Stimulated activated CD4-positive, alpha-beta T cell treated with anti-CD3 and anti-CD28 coated beads, Interleukin-15, amount 100 ng/mL, for 1 hour (primary cell): Measurements from ENCODE around the gene KRTAP26-1.

Experiments
- DNase-seq, 2 donors: peaks; one replicate each; pipeline ENCODE4 v3.0.0-alpha.2; 2020; ENCODE audit warnings: low read depth in 1 of 2, low spot score in 1 of 2

KRTAP26-1 gene

GRCh38 chr21:30320215-30320614, at the start of gene KRTAP26-1:
Gene KRTAP26-1 (minus strand): TSS chr21:30320315. CDS start chr21:30320035, 280 bp downstream.
- DNase-seq = no peak

GRCh38 chr21:30355906-30356305, 35.8 kb upstream of the KRTAP26-1 start:
- DNase-seq = no peak

GRCh38 chr21:30354308-30355005, 34.3 kb upstream of the KRTAP26-1 start:
- no peak for DNase-seq

GRCh38 chr21:30351534-30351933, 31.4 kb upstream of the KRTAP26-1 start:
- no peak for DNase-seq

- no peak for DNase-seq
These were observed 29.5 kb upstream of the KRTAP26-1 start for GRCh38 chr21:30349572-30349971.

GRCh38 chr21:30348506-30348905, 28.4 kb upstream of the KRTAP26-1 start, which contains the start of gene KRTAP23-1:
Gene KRTAP23-1 (minus strand): TSS chr21:30348606. CDS start chr21:30348606, 0 bp downstream.
- DNase-seq = no peak

- DNase-seq = no peak
These were observed 24.9 kb upstream of the KRTAP26-1 start for GRCh38 chr21:30345014-30345413.

- no peak for DNase-seq
These were observed 20.8 kb upstream of the KRTAP26-1 start for GRCh38 chr21:30340714-30341573.

GRCh38 chr21:30338717-30339116, 18.6 kb upstream of the KRTAP26-1 start:
- DNase-seq = no peak

GRCh38 chr21:30337772-30338171, 17.7 kb upstream of the KRTAP26-1 start:
- DNase-seq = no peak

- no peak for DNase-seq
These were observed 17.2 kb upstream of the KRTAP26-1 start, which contains the start of gene KRTAP27-1 for GRCh38 chr21:30337276-30337744. Gene KRTAP27-1 (minus strand): TSS chr21:30337694. CDS start chr21:30337668, 26 bp downstream.

- no peak for DNase-seq
These were observed 16.5 kb upstream of the KRTAP26-1 start for GRCh38 chr21:30336596-30336995.

GRCh38 chr21:30333736-30334135, 13.6 kb upstream of the KRTAP26-1 start:
- no peak for DNase-seq

- no peak for DNase-seq
These were observed 12.6 kb upstream of the KRTAP26-1 start for GRCh38 chr21:30332681-30333080.

- DNase-seq = no peak
These were observed 9.2 kb upstream of the KRTAP26-1 start for GRCh38 chr21:30329203-30329875.

- no peak for DNase-seq
These were observed 6.3 kb upstream of the KRTAP26-1 start for GRCh38 chr21:30326390-30326789.

- no peak for DNase-seq
These were observed 4.4 kb downstream of the KRTAP26-1 start for GRCh38 chr21:30315701-30316100.

GRCh38 chr21:30306884-30307283, 13.2 kb downstream of the KRTAP26-1 start:
- DNase-seq = no peak

GRCh38 chr21:30305136-30305535, 15.0 kb downstream of the KRTAP26-1 start:
- no peak for DNase-seq

GRCh38 chr21:30289215-30289614, 30.9 kb downstream of the KRTAP26-1 start, which contains the start of gene KRTAP25-1:
Gene KRTAP25-1 (minus strand): TSS chr21:30289514. CDS start chr21:30289490, 24 bp downstream.
- no peak for DNase-seq

- no peak for DNase-seq
These were observed 37.3 kb downstream of the KRTAP26-1 start, which contains the start of gene KRTAP24-1 for GRCh38 chr21:30282850-30283249. Gene KRTAP24-1 (minus strand): TSS chr21:30282950. CDS start chr21:30282932, 18 bp downstream.
